Motor neuron (in vitro differentiated cells): ENCODE results near the gene TMC1. TPM values are rescaled to one million over a fixed set of nuclear protein-coding genes. Genes with fewer than 3 reads are reported as not detected.

Experiments used
- ATAC-seq, 8 experiments: fragments of 200-7000 bp; cut with Tn5 transposase; replicated peaks in 6 of 8; 2 replicates each; pipeline ENCODE4 v1.8.0; 2021; ENCODE audit warnings: mild to moderate bottlenecking in 8 of 8, moderate library complexity in 8 of 8
- H3K27ac ChIP-seq, 2 donors: fragments of 250-450 bp; sonication (Bioruptor Pico); 2 replicates each; pipeline ENCODE4 v1.9.0; 2021; ENCODE audit warnings: antibody characterized with exemption in 2 of 2, mild to moderate bottlenecking in 2 of 2, moderate library complexity in 1 of 2
- H3K4me1 ChIP-seq, 2 donors: fragments of 250-450 bp; sonication (Bioruptor Pico); replicated peaks in 1 of 2; 2 replicates each; pipeline ENCODE4 v1.6.1; 2021; ENCODE audit warnings: antibody characterized with exemption in 2 of 2, mild to moderate bottlenecking in 2 of 2, moderate library complexity in 1 of 2
- H3K4me3 ChIP-seq, 5 donors: fragments of 250-450 bp; sonication (Bioruptor Pico); 2 replicates each; pipeline ENCODE4 v1.9.0; 2021; ENCODE audit warnings: antibody characterized with exemption in 5 of 5, mild to moderate bottlenecking in 5 of 5, moderate library complexity in 4 of 5
- WGBS, 10 experiments: fragments of 450-650 bp; shearing (Covaris generic); methylation state at CpG; one replicate each; pipeline ENCODE4 v1.0.0; 2022; 5-methylcytosine and 5-hydroxymethylcytosine counted together
- in situ Hi-C, 9 experiments: fragments of 400-800 bp; cut with MboI; loops; one replicate each; pipeline ENCODE4 v1.15.0; 2021; ENCODE audit warnings: low sequenced_read_pairs in 9 of 9, low pct_unique_long_range_greater_than_20kb in 2 of 9; ENCODE audit not compliant: unreplicated experiment in 9 of 9
- total RNA-seq, 8 experiments: library from RNA; unstranded; fragments of 300-600 nt; gene quantifications; 2 replicates each; pipeline versions ENCODE4 v1.2.3 to v1.2.4, GENCODE V29; 2022

TMC1 gene
- total RNA-seq, 8 experiments from 2014 or later: 0.18 to 7.6 (median 0.85) TPM

DNA sequence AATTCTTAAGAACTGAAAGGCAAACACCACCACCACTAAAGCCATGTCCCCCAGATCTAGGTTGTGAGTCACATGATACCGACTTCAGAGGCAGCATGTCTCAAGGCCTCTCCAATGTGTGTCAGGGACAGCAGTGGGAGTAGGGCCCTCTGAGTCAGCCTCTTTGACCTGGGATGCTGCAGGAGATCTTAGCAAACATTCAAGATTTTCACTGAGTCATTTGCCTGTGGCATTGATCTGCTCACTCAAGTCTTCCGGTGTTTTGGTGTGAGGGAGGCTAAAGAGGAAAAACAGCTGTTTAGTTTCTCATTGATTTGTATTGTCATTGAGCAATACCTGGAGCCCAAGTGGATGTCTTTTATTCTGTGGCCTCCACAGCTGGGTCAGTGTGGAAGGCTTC is 36.1 kb downstream of the TMC1 start:
- in situ Hi-C loops: no loop called here
- H3K4me3 ChIP-seq: no peak overlapping the region
- no peak overlapping the region for H3K27ac ChIP-seq
- peaks cover 4 to 5% of the 10 kb centered on the region in 2 donors for H3K4me1 ChIP-seq
- 0 to 82% (median 79%) methylated on average over 1 to 2 of the region's 2 CpGs; no CpG with 5 or more reads in 7 of the 10 experiments for WGBS, 10 experiments
- peak; percentile 7 to 70 (median 51) for ATAC-seq

DNA sequence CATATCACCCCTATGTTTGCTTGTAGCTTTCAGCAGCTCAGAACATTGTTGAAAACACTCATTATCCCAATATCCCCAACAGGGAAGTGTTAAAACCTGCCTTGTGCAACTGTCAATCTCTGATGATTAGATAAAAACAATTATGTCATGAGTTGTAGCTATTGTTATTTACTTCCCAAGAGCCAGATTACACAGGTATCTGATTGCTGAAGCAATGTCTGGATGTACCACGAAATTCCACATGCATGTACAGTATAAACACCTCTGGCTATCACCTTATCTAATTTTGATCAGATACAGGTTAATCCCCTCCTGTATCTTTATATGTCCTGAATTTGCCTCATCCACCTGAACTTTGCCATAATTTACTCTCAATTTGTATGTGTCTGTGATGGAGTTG is 38.7 kb downstream of the TMC1 start:
- WGBS, 10 experiments: 60 to 100% (median 71%) methylated on average over 1 of the region's 1 CpG; no CpG with 5 or more reads in 4 of the 10 experiments
- H3K4me3 ChIP-seq: no peak overlapping the region

DNA sequence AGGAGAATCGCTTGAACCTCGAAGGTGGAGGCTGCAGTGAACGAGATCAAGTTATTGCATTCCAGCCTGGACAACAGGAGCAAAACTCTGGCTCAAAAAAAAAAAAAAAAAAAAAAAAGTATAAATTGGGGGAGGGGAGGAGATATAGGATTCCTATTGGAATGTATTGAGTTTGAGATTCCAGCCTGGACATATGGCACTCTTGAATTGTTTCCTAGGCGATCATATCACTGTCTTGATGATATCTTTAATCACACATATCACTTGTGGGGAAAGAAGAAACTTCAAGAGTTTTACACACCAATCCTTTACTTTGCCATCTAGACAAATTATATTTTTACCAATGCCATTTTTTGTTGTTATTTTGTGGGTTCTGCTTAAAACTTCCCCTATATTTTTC is 42.4 kb downstream of the TMC1 start:
- in situ Hi-C loops: no loop called here
- 73 to 98% (median 93%) methylated on average over 1 to 4 of the region's 4 CpGs; no CpG with 5 or more reads in 1 of the 10 experiments for WGBS, 10 experiments
- Histone ChIP-seq H3K4me1 (peaks cover 0 to 3% of the 10 kb centered on the region in 2 donors), H3K4me3 (no peak overlapping the region), H3K27ac (no peak overlapping the region)
- no peak for ATAC-seq

More for the DNA sequence above, 38.7 kb downstream of the TMC1 start:
- Histone ChIP-seq H3K27ac (no peak overlapping the region), H3K4me1 (peaks cover 5 to 6% of the 10 kb centered on the region in 2 donors)
- no peak for ATAC-seq
- in situ Hi-C loops: no loop called here

DNA sequence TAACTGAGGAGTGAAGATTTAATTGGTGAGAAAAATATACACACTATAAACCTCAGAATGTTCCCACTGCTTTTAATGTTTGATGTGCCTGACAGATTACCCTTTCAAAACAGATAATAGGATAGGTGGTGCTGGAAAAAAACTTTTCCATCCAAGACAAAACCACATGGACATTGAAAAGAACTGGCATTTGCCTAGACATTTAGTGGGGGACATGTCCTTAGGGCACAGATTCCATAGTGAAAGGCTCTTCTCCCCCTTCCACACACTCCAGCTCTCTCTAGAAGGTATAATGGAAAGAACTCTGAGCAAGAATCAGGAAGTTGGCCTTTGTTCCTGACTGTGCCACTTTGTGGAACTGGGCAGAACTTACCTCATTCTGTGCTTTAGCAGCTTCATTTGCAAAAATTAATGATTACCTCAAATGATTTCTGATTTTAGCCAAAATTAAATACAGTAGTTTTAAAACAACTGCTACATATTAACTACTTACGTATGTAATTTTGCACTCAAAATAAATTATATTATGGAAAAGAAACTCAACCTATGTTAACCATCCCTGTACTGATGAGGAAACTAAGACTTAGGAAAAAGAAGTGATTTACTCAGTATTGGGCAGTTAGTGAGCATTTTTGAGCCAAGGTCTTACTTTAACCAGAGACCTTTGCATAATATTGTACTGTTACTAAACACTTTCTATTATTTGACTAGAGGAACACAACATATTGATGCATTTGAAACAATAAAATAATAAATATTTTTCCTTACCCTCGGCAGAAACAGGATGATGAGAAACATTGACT is 43.3 kb downstream of the TMC1 start:
- no peak overlapping the region for H3K27ac ChIP-seq
- ATAC-seq: peak in 5 of 8 experiments; percentile 46 to 82 (median 62)
- H3K4me1 ChIP-seq: peaks cover 0 to 3% of the 10 kb centered on the region in 2 donors
- H3K4me3 ChIP-seq: no peak overlapping the region
- in situ Hi-C loops: no loop called here
- WGBS, 10 experiments: 73 to 100% (median 94%) methylated on average over 1 to 2 of the region's 2 CpGs

DNA sequence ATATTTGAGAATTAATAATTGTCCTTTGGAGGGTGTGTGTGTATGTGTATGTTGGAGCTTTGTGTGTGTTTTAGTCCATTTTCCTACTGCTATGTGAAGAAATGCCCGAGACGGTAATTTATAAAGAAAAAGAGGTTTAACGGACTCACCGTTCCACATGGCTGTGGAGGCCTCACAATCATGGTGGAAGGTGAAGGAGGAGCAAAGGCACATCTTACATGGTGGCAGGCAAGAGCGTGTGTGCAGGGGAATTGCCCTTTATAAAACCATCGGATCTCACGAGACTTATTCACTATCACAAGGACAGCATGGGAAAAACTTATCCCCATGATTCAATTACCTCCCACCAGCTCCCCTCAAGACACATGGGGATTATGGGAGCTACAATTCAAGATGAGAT is 44.1 kb downstream of the TMC1 start:
- Histone ChIP-seq H3K4me3 (no peak overlapping the region), H3K27ac (no peak overlapping the region), H3K4me1 (peaks cover 0 to 3% of the 10 kb centered on the region in 2 donors)
- no peak for ATAC-seq
- WGBS, 10 experiments: 89 to 100% (median 100%) methylated on average over 2 to 7 of the region's 7 CpGs; no CpG with 5 or more reads in 2 of the 10 experiments
- in situ Hi-C loops: no loop called here

DNA sequence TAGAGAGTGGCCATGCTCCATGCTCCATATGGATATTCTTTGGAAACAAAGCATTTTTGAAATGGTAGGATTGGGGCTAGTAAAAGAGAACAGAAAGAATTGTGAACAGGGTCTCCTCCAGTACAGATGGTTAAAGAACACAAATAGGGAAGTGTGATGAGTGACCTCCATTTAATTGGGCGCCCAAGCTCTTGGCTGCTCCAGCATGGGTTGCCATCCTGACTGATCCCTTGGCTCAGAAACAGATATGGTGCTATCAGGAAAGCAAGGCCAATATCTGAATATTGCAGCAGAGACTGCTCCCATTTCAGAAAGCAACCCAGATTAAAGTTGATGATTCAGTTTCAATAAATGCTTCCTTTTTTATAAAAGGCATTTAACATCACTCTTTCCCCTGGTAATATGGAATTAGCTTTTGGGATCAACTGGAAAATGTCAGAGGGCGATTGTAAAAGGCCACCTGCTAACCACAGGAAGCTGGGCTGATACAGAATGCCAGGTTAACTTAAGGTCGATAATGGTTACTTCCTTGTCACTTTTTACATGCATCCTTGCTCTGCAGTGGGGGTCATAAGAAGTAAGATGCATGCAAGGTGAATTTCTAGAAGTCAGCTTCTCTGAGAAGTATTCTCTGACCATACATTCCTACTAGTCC is 52.9 kb downstream of the TMC1 start:
- in situ Hi-C loops: no loop called here
- 20 to 100% (median 83%) methylated on average over 1 to 3 of the region's 3 CpGs; no CpG with 5 or more reads in 3 of the 10 experiments for WGBS, 10 experiments
- no peak overlapping the region for H3K4me3 ChIP-seq
- H3K27ac ChIP-seq: no peak overlapping the region
- ATAC-seq: no peak
- H3K4me1 ChIP-seq: no peaks in the 10 kb centered on the region

DNA sequence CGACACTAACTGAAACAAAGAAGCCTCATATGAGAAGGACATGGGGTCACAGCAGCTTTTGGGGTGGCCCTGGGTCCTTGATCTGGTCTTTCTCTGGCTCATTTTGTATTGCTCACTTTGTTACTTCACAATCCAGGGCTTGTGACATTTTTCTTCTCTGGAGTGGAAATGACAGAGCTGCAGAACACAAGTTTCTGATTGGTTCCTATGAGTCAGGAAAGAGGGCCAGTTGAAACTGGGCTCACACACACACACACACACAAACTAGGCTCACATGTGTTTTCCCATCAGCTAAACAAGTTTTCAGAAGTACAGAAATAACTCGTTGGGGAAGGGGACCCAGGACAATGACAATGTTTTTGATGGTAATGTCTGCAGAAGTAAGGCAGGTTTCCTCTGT is 54.3 kb downstream of the TMC1 start:
- no peak overlapping the region for H3K4me3 ChIP-seq
- H3K27ac ChIP-seq: no peak overlapping the region
- in situ Hi-C loops: loop anchor here in 5 of 9 experiments (25.0 kb wide), 3 partner anchors 213 to 288 kb away; partner anchors contain the start of gene ZFAND5 (in 1 of the 5)
- no peak for ATAC-seq
- 0 to 94% (median 63%) methylated on average over 1 to 2 of the region's 2 CpGs; no CpG with 5 or more reads in 2 of the 10 experiments for WGBS, 10 experiments
- no peaks in the 10 kb centered on the region for H3K4me1 ChIP-seq

DNA sequence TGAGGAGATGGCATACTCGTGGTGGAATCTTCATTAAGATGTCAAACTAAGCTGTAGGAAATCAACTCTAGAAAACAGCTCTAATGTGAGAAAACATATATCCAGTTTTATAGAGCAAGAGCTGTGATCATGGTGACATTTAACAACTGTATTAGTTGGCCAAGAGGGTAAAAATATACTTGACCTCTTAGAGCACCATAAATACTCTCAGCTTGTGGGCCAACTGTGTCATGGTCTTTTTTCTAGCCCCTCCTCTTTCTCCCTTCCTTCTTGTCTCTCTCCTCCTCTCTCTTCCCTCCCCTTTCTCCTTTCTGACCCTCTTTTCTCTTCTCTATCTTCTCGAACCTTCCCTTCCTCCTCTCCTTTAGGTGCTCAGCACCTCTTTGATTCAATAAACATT is 54.7 kb downstream of the TMC1 start:
- no peak overlapping the region for H3K27ac ChIP-seq
- WGBS, 10 experiments: 78 to 100% (median 95%) methylated on average over 1 to 2 of the region's 2 CpGs
- no peak for ATAC-seq
- no peaks in the 10 kb centered on the region for H3K4me1 ChIP-seq
- H3K4me3 ChIP-seq: no peak overlapping the region
- in situ Hi-C loops: loop anchor here in 5 of 9 experiments (25.0 kb wide), 3 partner anchors 214 to 289 kb away; partner anchors contain the start of gene ZFAND5 (in 1 of the 5)

DNA sequence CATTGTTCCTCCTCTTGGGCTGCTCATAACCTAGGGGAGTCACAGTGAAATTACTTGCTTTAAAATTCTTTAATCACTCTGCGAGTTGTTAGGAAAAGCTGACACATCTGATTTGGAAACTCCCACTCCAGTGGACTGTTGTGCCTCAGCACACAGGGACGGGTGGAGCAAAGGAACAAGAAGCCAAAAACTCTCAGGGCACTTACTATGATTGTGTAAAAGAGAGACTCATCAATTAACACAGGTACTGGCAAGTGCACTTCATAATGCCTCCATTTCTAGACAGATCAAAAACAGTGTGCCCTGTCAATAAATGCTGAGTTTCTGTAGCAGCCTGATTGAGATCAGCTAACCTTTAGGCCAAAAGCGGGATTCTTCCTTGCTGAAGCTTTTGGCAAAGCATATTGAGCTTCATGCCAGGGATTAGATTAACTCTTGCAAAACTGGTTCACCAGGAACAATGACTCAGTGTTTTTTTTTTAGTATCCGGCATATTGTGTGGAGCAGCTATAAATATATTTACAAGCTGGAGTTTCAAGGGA is 55.9 kb downstream of the TMC1 start:
- Histone ChIP-seq H3K4me1 (no peaks in the 10 kb centered on the region), H3K27ac (no peak overlapping the region), H3K4me3 (no peak overlapping the region)
- WGBS, 10 experiments: 0 to 100% (median 89%) methylated on average over 1 to 3 of the region's 4 CpGs; no CpG with 5 or more reads in 1 of the 10 experiments
- ATAC-seq: peak in 3 of 8 experiments; percentile 36 to 78 (median 55)
- in situ Hi-C loops: loop anchor here in 5 of 9 experiments (25.0 kb wide), 3 partner anchors 215 to 290 kb away; partner anchors contain the start of gene ZFAND5 (in 1 of the 5)

DNA sequence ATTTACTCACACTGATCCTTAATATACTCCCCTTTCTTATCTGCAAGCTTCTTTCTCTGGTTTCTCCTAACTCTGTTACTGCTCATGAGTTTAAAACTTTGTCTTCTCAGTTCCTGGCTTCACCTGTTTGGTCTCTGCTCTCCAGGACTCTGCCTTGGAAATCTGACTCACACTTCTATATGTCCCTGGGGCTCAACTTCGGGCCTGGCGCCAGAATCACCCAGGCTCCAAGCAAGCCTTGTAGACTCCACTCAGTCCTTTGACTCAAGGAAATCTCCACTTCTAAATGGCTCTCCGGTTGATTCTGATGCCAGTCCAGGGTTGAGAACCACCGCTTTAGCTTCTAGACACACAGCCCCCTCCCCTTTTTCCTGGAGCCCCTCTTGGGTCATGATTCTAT is 57.8 kb downstream of the TMC1 start:
- H3K4me1 ChIP-seq: no peaks in the 10 kb centered on the region
- peak in 3 of 8 experiments; percentile 14 to 68 (median 25) for ATAC-seq
- in situ Hi-C loops: loop anchor here in 5 of 9 experiments (25.0 kb wide), 3 partner anchors 217 to 292 kb away; partner anchors contain the start of gene ZFAND5 (in 1 of the 5)
- H3K4me3 ChIP-seq: no peak overlapping the region
- no peak overlapping the region for H3K27ac ChIP-seq
- 55 to 100% (median 76%) methylated on average over 1 to 4 of the region's 4 CpGs; no CpG with 5 or more reads in 4 of the 10 experiments for WGBS, 10 experiments

DNA sequence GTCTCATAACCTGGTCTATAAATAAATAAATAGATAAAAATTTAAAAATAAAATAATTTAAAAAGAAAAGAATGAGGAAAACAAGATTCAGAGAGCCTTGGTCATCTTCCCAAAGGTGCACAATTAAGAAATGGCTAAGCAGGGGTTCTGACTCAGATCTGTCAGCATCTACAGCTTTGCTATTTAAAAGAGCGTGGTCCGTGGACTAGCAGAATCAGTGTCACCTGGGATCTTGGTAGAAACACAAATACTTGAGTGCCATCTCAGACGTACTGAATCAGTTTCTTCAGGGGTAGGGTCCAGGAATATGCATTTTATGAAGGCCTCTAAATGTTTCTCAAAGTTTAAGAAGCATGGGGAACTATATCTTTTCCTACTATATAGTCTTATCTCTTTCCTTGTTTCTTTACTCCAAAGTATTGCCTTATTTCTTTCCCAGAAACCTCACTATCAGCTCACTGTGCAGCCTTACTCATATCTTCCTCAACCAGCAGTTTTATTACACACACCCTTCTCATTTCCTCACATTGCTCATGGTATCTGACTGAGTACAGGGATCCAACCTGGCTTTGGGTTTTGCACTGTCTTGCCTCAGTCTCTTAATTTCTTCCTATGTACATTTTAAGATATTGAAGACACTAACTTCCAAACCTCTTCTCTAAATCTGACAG is 58.6 kb downstream of the TMC1 start:
- Histone ChIP-seq H3K4me3 (no peak overlapping the region), H3K4me1 (no peaks in the 10 kb centered on the region), H3K27ac (no peak overlapping the region)
- in situ Hi-C loops: loop anchor here in 5 of 9 experiments (25.0 kb wide), 3 partner anchors 218 to 293 kb away; partner anchors contain the start of gene ZFAND5 (in 1 of the 5)
- WGBS, 10 experiments: 50 to 95% (median 83%) methylated on average over 1 to 3 of the region's 3 CpGs; no CpG with 5 or more reads in 1 of the 10 experiments
- ATAC-seq: no peak

DNA sequence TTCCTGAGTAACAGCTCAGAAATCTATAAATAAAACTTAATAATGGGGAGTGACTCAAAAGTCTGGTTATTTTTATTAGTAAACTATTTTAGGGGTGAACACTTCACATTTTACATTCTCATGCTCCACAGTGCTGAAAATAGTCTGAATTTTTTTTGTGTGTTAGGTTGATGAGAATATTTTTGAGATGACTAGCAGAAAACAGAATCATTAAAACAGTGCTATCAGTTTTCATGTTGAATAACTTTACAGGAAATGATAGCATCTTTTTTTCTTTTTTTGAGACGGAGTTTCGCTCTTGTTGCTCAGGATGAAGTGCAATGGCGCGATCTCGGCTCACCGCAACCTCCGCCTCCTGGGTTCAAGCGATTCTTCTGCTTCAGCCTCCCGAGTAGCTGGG is 60.3 kb downstream of the TMC1 start:
- no peaks in the 10 kb centered on the region for H3K4me1 ChIP-seq
- no peak overlapping the region for H3K4me3 ChIP-seq
- no peak for ATAC-seq
- no peak overlapping the region for H3K27ac ChIP-seq
- in situ Hi-C loops: loop anchor here in 5 of 9 experiments (25.0 kb wide), 3 partner anchors 219 to 294 kb away; partner anchors contain the start of gene ZFAND5 (in 1 of the 5)
- 56 to 100% (median 96%) methylated on average over 2 to 9 of the region's 9 CpGs; no CpG with 5 or more reads in 2 of the 10 experiments for WGBS, 10 experiments
